ENCODE measurements around the gene ST3GAL2.

The ST3GAL2 gene

DNA sequence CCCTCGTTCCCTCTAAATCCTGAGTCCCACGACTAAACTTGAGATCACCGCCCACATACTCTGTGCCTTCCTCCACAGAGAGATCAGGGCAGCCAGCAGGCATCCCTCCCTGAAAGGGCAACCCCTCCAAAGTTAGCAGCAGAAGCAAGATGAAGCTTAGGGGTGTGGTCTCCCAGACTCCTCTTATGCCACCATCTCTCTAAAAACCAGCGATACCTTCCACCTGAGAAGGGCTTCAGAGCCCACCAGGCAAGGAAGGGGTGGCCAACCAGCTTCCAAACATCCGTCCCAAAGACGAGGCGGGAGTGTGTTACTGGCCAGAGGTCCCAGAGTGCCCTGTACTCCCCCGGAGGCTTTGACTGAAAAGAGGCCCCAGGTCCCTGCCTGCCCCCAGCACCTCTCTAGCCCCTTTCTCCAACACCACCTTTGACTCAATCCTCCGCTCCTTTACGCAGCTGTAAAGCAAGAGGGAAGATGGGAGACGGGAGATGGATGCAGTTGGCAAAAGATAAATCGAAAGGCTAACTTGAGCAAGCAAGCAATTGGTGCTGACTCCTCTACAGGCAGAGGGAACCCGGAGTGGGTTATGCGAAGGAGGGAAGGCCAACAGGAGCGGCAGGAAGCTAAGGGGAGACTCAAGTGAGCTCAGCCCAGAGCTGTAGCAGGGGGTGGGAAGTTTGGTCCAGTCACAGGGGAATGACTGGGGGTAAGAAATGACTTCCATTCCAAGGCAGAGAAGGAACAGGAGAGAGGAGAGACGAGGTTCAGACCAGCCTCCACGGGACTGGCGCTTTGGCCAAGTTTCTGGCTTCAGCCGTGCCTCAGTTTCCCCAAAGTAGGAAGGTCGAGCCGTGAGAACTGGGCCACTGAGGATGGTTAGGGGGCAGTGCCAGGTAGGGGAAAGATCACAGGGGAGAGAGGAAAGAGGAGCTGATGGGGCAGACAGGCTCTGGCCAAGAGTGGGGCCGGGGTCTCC lies 1.0 kb downstream of the ST3GAL2 start:
- DNase-seq, result peak; percentile 41

DNA sequence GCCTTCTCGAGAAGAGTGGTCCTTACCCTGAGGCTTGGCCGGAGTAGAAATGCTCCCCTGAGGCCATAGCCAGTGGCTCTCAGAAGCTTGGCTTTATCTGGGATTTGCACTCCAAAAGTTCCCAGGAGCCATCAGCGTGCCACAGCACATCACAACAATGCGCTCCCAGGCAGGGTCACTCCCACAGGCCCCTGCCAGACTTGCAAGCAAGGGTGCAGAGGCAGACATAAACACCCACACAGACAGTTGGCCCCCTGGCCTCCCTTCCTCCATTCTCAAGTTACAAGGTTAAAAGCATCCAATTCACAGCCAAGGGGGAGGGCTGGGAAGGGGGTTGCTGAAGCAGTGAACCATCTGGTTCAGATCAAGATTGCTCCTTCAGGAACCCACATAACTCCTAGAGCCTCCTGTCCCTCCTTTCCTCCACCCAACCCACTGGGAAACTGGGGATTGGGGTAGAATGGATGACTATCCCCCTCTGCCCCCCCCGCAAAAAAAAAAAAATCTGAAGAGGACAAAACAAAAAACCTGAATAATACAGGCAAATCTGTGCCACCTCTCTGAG lies 1.8 kb downstream of the ST3GAL2 start:
- DNase-seq, result peak; percentile 95

DNA sequence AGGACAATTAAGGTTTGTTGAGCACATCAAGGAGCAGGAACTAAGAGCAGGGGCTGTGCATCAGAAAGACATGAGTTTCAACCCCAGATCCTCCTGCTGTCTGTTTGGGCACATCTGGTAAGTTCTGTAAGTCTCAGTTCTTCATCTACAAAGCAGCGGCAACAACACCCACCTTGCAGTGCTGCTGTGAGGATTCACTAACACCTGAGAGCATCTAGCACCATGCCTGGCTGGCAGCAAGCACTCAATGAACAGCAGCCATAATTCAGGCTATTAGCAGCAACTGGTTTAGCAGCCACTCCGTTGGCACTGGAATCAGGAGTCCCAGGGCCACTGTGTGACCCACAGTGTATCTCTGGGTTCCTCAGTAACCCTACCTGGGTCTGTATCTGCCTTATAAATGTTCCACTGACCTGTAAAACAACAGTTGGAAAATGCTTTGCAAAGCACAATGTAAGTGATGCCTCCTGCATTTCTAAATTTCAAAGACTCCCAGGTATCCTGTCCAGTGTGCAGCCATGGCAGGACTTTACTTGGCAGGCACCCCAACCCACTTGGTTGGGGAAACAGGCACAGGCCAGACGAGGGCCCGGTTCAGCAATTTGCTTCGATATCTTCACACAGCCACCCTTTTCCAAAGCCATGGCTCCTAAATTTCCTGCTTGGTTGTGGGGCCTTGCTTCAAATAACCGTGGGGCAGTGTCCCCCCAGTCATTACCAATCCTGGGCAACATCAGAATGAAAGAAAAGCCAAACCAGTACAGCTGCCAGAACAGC lies 4.2 kb downstream of the ST3GAL2 start:
- no peak for DNase-seq

DNA sequence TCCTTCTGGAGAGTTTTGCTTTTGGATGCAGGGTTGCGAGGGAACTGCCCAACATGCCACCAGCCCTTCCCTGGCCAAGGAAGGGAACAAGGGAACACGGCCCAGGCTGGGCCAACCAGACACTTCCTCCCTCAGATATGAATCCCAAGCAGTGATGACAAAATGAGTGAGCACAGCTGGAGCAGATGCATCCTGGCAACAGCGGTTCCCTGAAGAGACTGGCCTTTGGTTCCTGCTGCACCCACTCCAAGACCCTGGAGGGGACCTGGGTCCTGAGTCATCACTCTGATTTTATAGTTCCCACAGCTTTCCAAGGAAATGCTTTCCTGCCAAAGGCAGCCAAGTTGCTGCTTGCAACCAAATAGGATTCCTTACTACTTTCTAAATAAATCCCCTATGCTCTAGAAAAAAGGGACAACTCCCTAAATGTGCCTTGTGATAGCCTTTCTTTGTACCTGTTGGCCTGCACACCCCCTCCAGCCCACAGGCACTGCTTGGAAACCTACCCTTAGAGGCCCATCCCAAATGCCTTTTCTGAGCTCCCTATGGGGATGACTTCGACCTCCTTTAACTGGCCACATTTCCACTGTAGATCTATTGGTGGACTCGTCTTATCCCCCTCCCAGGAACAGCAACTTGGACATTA lies 5.3 kb downstream of the ST3GAL2 start:
- DNase-seq, result peak; percentile 90

DNA sequence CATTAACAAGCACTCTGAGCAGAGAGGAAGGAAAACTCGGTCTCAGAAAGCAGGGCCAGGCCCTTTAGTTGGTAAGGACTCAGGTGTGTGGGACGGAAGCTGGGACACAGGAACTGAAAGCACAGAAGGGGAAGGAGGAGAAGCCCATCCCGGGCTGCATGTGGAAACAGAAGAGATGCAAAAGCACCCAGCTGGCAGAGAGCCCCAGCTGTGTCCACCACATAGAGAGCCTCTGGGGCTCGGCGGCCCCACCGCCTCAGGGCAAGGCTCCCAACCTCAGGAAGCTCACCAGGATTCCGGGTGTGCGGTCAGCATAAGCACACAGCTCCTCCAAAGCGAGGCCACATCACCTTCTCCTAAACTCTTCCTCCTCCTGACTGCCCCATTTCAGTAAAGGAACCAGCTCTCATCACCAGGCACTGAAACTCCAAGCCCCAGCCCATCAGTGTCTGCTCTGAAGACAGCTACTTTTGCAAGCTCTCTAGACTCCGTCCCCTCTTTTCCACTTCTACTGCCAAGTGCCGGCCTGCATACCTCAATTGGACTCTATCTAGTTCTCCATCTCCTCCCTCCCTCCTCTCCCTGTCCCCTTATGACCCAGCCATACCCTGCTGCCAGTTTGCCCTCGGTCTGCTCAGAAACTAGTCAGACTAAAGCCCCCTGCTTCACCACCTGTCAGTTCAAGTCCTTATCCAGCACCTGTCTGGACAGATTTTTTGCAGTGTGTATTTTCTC lies 6.0 kb downstream of the ST3GAL2 start:
- no peak for DNase-seq

DNA sequence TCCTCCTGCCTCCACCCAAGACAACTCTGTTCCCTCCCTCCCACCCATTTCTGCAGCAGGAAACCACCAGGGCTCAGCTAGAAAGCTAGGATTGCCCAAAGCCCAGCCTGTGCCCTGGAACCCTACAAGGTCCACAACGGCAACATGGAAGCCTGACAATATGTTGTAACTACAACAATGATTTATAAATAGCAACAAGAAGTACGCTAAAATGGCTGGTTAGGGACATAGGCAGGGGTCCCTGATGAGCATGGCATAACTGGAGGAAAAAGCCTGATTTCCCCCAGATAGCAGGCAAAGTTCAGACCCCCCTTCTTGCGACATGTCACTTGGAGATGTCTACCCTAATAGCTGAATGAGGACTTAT lies 6.6 kb downstream of the ST3GAL2 start:
- DNase-seq, result no peak

DNA sequence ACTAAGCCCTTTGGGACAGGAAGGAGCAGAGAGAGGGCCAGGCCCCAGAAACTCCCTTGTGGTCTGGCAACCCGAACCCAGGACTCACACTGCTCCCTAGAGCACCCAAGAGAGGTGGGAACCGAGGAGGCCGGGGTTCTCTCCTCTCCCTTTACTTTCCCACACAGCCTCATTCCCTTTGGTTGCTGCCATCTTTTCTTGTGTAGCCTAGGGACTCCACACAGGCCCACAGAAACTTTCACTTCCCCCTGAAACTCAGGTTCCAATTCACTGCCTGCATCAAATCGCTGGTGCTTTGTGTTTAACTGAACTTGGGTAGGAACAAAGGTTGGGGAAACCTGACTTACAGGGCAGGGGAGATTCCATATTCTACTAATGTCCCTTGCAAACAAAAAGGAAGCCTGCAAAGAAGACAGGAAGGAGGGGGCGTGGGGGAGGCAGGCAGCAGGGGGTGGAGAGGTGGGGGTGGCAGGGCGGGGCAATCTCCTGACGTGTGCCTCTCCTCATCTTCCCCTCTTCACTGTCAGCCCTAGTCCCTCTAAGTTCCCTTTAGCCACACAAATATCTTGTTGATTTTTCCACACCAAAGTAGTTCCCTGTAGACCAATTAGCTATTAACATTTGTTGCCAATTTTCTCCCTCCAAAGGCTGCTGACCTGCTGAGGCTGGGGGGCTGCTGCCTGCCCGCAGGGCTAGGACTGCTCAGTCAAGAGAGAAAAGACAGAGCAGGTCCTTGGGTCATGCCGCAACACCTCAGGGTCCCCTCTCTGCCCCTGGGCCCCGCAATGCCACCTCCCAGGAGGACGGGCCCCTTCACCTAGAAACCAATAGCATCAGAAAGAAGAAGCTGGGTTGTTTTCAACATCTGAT lies 8.0 kb downstream of the ST3GAL2 start:
- no peak for DNase-seq

DNA sequence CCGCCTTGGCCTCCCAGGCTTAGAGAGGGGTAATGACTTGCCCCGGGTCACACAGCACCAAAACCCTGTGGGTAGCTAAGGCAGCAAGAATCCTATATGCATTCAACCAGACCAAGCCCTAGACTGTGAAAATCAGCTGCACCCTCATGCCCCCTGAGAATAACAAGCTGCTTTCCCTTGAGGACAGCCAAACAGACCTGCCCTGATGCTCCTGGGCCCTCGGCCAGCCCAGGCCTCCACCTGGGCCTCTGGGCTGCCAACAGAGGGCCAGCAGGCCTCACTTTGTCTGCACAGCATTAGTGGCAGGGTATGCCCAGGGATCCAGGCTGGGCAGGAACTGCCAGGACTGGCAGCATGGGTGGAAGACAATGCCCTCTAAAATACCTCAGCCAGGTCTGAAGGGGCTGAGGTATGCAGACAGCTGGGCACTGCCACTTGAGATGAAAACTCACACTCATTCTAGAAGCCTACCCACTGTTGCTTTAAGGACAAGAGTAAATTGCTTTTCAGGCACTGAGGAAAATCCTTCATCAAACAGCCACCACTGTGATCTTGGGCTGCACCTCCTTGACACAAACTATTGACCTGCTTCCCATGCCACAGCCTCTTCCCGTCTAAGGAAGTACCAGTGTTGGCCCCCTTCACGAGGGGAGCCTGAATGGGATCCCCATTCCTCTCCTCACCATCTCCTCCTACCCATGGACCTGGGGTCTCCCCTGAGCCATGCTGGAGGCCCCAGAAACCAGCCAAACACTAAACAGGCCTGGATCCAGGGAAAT lies 8.8 kb downstream of the ST3GAL2 start:
- no peak for DNase-seq

DNA sequence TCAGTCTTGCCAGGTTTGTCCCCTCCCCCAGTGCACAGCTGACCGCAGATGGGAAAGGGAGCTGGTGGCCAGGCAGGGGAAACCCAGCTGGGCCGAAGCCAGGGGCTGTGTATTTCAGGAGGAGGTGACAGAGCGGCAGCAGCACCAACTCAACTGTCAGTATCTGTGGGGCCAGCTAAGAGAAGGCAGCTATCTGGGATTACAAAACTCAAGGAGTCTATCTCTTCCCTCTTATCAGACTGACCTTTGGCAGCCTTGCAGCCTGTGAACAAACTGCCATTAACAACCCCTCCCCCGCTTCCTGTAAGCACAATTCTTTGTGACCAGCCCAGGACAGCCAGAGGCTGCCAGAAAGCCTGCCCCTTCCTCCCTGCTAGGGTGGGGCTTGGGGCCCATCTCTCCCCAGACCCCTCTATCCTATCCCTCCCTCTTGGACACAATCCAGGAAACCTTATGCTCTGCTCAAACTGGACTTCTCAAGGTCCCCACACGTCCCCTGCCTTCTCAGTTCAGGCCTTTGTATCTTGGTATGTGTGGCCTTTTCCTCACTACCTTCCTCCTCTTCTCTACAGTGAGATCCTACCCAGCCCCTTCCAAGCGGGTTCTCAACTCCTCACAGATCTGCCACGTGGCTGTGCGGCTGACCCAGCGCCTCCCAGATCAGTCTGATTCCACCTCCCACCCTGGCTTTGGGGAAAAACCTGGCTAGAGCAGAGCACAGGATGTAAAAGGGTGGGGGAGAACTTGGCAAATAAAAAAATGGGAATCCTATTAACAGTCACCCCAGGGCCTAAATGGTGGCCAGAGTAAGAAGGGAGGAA lies 10.5 kb downstream of the ST3GAL2 start:
- peak; percentile 92 for DNase-seq

DNA sequence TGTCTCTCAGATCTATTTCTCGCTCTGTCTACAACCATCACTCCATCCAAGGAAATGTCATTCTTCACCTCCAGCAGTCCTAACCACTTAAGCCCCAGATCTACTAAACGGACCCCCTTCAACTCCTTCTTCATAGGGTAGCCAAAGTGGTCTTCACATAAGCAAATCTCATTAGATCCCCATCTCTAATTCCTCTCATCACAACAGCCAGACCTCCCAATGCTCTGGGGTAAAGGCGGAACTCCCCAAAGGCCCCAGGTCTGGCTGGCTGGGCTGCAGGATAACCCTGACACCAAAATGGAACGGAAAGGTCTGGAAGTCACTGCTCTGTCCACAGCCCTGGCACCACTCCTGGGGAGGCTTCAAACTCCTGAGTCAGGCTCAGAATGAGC lies 11.1 kb downstream of the ST3GAL2 start:
- DNase-seq, result no peak

DNA sequence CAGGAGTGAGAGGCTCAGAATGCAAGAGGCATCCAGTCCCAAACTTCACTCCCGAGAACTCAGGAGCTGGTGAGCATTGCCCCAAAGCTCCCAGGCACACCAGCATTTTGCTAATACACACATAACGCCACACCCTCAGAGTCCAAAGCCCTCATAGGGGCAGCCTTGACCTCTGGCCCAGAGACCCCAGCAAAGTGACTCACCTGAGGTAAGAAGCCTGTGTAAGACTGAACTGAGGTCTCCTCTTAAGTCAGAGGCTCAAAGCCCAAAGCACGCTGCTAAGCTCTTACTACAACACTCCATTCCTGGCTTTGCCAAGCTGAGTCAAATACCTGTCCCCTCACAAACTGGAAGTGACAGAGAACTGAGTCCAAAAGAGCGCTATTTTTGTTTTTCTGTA lies 16.4 kb downstream of the ST3GAL2 start:
- DNase-seq, result no peak

DNA sequence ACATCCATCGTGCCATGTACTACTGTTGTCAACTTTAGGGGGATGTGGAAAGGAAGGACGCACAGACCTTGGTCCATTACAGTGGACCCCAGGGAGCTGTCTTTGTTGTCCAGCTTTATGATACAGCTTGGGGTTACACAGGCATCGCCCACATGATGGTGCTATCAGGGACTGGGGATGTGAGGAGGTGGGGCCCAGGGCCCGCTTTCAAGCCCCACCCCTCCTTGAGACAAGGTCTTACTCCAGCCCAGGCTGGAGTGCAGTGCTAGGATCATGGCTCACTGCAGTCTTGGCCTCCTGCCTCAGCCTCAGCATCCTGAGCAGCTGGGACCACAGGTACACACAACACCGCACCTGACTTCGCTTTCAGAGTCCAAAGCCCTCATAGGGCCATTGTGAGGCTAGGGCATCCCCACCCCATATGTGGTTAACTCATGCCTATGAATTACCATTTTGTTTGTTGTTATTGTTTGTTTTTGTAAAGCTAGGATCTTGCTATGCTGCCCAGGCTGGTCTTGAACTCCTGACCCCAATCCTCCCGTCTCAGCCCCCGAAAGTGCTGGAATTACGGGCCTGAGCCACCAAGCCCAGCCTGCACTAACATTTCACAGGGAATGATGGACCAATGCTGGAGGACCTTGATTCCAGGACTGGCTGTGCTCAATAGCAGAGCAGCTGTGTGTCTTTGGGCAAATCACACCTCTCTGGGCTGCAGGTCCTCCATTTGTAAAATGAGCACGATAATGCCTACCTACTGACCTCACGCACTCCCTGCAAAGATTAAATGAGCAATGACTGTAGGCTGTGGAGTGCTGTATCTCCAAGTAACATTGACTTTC lies 17.2 kb downstream of the ST3GAL2 start:
- DNase-seq, result no peak

DNA sequence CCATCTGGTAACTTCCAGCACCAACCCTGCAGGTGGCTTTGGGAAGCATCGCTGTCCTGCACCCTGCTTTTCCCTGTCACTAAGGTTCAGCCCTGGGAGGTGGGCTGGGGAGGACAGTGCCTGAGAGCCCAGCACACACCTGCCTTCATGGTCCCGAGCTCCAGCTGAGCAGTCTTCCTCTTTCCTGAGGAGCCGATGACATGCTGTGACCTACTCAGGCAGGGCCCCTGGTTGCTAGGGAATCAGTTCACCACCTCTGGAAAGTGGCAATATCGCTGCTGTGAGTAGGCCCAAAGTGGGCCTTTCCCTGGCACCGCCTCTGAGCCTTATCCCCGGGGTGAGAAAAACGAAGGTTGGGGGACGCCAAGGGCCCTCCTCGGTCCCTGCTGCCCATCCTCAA lies 17.9 kb downstream of the ST3GAL2 start:
- no peak for DNase-seq

DNA sequence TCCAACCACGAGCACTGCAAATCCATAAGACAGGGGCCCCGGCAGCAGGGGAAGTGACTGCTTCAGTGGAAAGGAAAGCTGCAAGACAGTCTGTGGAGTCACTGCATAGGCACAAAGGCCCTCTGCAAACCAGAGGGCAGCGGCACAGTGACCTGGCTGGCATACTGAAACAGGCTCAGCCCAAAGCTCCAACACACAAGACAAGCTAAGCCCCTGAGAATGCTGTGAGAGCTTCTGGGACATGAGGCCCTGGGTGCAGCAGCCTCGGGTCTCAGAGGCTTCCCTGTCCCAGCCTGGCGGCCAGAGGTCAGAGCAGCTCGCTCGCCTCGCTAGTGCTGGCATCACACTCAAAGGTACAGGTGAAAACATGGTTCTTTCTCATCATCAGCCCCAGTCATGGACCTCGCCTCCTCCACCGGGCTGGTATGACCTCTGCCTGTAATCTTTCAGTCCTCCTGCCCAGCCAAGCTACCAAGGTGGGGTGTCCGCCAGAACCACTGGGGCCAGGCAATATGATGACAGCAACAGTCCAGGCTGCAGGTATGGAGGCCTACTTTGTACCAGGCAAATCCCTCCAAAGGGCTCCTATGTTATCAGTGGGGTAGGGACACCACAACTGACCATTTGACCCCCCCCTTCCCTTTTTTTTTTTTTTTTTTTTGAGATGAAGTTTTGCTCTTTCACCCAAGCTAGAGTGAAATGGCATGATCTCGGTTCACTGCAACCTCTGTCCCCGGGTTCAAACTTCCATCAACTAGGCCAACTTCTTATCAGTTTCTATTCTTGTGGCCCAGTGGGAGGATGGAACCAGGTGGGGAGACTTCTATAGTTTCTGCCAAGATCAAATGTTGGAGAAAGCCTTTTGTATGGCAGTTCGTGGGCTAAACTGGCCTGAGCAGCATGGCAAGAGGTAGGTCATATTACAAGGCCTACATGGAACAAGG lies 19.2 kb downstream of the ST3GAL2 start:
- DNase-seq, result no peak

DNA sequence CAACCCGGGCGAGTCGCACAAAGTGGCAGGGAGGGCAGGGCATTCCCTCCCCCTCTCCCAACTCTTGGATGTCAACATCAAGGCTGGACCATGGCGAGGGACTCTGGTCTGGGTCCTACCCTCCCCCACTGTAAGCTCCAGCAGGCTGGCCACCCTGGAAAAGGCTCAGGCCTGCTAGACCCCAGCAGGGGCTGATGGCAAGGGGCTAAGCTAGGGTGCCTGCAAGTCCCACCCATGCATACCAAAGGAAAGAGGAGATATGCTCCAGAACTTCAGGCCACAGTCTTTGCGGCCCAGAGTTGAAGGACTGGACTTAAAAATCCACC lies 19.9 kb downstream of the ST3GAL2 start:
- no peak for DNase-seq

DNA sequence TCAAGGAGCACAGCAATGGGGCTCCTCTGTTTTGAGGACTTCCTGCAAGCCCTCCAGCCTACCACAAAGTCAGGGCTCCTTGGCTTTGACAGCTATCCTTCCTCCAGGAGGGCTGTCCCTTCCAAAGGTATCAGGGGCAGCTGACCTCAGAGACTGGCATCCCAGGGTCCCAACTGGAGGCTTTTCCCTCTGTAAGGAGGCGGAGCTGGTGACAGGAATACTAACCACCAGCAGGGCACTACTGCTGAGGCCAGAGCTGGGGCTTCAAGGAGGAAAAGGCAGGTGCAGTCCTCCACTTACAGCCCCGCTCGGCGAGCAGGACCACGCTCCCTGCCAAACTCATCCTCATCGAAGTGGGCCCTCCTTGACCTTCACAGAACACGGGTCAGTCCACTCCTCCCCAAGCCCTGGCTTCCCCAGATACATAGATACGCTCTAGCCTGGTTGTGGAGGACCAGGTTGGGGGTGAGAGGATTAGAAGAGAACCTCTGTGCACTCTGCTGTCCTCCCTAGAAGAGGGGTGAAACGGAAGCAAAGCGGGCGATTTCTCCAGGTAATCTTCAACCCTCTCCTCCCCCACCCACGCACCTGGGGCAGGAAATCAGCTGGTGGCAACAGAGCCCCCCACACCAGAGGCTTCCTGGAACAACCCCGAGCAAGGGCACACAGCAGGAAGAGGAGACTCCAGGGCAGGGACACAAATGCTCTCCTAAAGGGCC lies 20.5 kb downstream of the ST3GAL2 start:
- DNase-seq, result no peak

DNA sequence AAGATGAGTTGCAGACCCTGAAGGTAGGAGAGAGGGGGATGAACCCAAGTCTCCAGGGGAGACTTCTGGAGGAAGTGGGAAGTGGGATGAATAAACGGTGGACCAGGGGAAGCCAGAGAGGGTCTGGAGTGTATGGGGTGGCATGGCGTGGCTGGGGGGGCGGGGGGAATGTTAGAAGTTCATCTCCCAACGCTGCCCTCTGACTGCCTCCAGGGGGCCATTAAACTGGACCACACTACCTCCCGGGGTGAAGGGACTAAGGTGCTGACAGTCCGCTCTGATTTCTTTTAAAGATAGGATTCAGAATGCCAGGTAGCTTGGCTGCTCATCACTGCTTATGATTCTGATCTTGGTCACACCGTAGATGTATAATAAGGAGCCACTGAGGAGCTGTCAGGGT lies 21.2 kb downstream of the ST3GAL2 start:
- DNase-seq, result no peak
